Stimulated activated CD4-positive, alpha-beta T cell treated with anti-CD3 and anti-CD28 coated beads, Interleukin-1b, Interleukin-23, amount 100 ng/mL, for 1 hour (primary cell): ENCODE results near the gene SERPING1.
"Not testable (repeated sequence)": the region's sequence is repeated elsewhere in the genome, so short reads cannot be mapped to it uniquely, and the experiment has no call there.

ENCODE experiments used
- DNase-seq, 2 donors: peaks; one replicate each; pipeline ENCODE4 v3.0.0-alpha.2; 2020; ENCODE audit warnings: low read depth in 2 of 2

SERPING1 gene

DNA sequence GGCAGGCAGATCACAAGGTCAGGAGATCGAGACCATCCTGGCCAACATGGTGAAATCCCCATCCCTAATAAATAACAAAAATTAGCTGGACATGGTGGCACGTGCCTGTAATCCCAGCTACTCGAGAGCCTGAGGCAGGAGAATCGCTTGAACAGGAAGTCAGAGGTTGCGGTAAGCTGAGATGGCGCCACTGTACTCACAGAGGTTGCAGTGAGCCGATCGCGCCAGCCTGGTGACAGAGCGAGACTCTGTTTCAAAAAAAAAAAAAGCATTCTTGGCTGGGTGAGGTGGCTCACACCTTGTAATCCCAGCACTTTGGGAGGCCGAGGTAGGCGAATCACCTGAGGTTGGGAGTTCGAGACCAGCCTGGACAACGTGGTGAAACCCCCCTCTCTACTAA, 54.7 kb downstream of the SERPING1 start:
- DNase-seq, result not testable (repeated sequence)

DNA sequence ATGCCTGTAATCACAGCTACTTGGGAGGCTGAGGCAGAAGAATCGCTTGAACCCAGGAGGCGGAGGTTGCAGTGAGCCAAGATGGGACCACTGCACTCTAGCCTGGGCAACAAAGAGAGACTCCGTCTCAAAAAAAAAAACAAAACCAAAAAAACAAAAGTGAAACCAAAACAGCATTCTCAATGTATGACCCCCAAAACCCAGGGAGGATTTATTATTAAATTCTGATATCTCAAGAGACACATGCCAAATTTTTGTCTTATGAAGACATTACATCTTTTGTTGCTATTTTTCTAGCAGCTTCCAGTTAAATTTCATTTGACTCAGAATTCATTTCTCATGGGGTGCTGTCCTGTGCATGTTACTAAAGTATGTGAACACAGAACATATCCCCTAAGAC, 55.2 kb downstream of the SERPING1 start:
- DNase-seq, result no peak

DNA sequence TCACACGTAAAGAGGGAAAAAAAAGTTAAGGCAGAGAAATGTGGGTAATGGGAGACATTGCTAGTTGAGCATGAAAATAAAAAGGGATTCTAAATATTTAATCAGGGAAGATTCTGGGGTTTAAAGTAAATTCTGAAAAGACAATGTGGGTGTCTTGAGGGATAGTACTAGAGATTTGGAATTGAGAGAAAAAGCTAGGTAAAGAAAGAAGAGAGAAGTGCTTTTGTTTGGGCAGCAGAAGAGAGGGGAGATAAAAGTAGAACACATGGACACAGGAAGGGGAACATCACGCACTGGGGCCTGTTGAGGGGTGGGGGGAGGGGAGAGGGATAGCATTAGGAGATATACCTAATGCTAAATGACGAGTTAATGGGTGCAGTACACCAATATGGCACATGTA, 55.7 kb downstream of the SERPING1 start:
- DNase-seq, result no peak

DNA sequence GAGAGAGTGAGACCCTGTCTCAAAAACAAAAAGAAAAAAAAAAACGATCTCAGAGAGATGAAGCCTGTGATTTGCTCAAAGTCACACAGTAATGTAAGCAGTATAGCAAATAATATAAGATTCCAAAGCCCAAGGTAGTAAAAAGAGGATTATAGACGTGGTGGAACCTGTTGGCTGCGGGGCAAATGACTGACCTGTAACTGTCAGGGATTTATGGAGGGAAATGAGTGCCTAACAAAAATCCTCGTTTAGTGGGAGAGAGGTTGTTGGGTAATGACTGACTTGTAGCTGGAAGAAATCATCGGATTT, 59.4 kb downstream of the SERPING1 start:
- DNase-seq, result no peak

DNA sequence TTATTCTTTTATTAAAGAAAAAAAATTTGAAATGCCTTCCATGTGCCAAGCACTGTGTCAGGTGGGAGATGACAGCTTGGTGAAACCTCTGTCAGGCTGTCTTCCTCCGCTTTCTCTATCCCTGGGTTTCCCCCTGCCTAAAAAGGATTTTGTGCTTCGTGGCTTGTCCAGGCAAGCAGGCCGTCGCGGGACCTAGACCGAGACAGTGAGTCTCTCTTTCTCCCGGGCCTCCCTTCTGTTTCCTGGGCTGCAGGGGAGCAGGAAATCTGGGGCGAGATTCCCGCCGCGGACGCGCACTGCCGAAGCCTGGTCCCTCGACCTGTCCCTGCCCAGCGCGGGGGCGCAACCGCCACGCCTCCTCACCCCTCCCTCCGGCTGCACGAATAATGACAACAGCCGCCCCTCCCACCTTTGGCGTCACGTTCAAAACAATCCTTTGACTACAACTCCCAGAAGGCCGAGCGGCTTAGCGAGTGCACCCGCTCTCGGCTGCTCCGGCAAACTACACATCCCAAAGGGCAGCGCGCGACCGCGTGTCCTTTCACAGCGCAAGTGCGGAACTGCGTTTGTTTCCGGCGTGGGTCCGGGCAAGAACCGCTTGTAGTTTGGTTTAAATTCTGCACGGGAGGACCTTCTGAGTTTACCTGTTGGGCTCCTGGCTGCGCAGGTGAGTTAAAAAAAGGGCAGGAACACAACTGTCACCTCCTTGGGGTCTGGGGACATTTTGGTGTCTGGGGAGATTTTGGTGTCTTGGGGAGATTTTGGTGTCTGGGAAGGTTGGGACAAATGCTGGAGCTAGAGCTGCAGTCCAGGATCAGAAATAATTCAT, 59.9 kb downstream of the SERPING1 start, which contains the start of gene CLP1:
Gene CLP1, plus strand, starts transcription at position 569 of the 829 bp plus-strand sequence. CDS start 1,715 bp downstream, outside the sequence.
- peak; percentile 93 to 96 for DNase-seq

GRCh38 chr11:57658023-57658361, 60.5 kb downstream of the SERPING1 start:
- DNase-seq, result no peak

- no peak for DNase-seq
These were observed 62.2 kb downstream of the SERPING1 start for GRCh38 chr11:57659669-57660068.

GRCh38 chr11:57662893-57663292, 65.4 kb downstream of the SERPING1 start:
- DNase-seq, result no peak

DNA sequence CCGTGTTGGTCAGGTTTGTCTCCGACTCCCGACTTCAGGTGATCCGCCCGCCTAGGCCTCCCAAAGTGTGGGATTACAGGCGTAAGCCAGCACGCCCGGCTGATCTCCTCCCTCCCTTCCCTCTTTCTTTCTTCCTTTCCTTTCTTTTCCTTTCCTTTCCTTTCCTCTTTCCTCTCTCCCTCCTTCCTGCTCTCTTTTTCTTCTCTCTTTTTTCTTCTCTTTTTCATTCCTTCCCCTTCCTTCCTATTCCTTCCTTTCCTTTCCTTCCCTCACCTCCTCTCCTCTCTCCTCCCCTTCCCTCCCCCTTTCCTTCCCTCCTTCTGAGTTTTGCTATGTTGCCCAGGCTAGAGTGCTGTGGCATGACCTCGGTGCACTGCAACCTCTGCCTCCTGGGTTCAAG, 66.5 kb downstream of the SERPING1 start:
- no peak for DNase-seq
